Right lobe of liver (tissue), 4 donors: ENCODE data around the gene RTCA.

Experiments used
- POLR2A ChIP-seq: fragments of 450-650 bp; IDR thresholded peaks from one replicate; pipeline ENCODE4 v1.6.1; 2017; ENCODE audit warnings: antibody characterized with exemption, mild to moderate bottlenecking
- TF ChIP-seq, protein P1 (sequence below), 4 donors: fragments of 200-600 bp in 3 of 4; fragments of 450-650 bp in 1 of 4; IDR thresholded peaks; one replicate each; pipeline versions ENCODE4 v1.5.1 to v1.8.0; 2016 to 2022; ENCODE audit warnings: antibody characterized with exemption in 4 of 4, mild to moderate bottlenecking in 2 of 4
- donor health status: DM: no; HTN: no; CAD: no.
- donor health status: DM: no; HTN: no; CAD: no.
- donor health status: DM: no; HTN: yes; CAD: no.

GRCh38 chr1:100265562-100265930, 470 bp upstream of the RTCA start:
- TF ChIP-seq, protein P1, sequence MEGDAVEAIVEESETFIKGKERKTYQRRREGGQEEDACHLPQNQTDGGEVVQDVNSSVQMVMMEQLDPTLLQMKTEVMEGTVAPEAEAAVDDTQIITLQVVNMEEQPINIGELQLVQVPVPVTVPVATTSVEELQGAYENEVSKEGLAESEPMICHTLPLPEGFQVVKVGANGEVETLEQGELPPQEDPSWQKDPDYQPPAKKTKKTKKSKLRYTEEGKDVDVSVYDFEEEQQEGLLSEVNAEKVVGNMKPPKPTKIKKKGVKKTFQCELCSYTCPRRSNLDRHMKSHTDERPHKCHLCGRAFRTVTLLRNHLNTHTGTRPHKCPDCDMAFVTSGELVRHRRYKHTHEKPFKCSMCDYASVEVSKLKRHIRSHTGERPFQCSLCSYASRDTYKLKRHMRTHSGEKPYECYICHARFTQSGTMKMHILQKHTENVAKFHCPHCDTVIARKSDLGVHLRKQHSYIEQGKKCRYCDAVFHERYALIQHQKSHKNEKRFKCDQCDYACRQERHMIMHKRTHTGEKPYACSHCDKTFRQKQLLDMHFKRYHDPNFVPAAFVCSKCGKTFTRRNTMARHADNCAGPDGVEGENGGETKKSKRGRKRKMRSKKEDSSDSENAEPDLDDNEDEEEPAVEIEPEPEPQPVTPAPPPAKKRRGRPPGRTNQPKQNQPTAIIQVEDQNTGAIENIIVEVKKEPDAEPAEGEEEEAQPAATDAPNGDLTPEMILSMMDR (IDR thresholded peaks at IDR 0.05) = no peak
- TF ChIP-seq POLR2A = no peak
